GM23338 (cell line): ENCODE results near the gene SMIM13. TPM values are rescaled to one million over a fixed set of nuclear protein-coding genes. Genes with fewer than 3 reads are reported as not detected.
A peak's percentile ranks its signal among the peaks of the same experiment; 100 is the strongest.

ENCODE experiments used
- ATAC-seq: fragments of 200-7000 bp; cut with Tn5 transposase; 3 replicates; pipeline ENCODE4 v1.9.1; 2020
- DNase-seq: peaks from one replicate; pipeline ENCODE4 v3.0.0-alpha.2; 2015; ENCODE audit warnings: low spot score
- H2AFZ ChIP-seq: fragments of 200-600 bp; sonication (generic); 2 replicates; pipeline ENCODE4 v1.8.0; 2016; ENCODE audit warnings: antibody characterized with exemption, mild to moderate bottlenecking, moderate library complexity
- H3F3A ChIP-seq: fragments of 200-600 bp; sonication (generic); replicated peaks from 2 replicates; pipeline ENCODE4 v1.8.0; 2017; ENCODE audit warnings: antibody characterized with exemption, mixed run types, low read depth
- H3K27ac ChIP-seq: fragments of 200-600 bp; sonication (generic); 2 replicates; pipeline ENCODE4 v1.6.1; 2016; ENCODE audit warnings: low read depth
- H3K27me3 ChIP-seq: fragments of 200-600 bp; sonication (generic); 2 replicates; pipeline ENCODE4 v1.8.0; 2016; ENCODE audit warnings: mild to moderate bottlenecking, mixed run types, moderate library complexity; ENCODE audit not compliant: insufficient read depth
- H3K36me3 ChIP-seq: fragments of 200-600 bp; sonication (generic); 2 replicates; pipeline ENCODE4 v1.8.0; 2016; ENCODE audit warnings: mild to moderate bottlenecking; ENCODE audit not compliant: insufficient read depth
- H3K4me1 ChIP-seq: fragments of 200-600 bp; sonication (generic); 2 replicates; pipeline ENCODE4 v1.8.0; 2016; ENCODE audit warnings: mild to moderate bottlenecking, moderate library complexity; ENCODE audit not compliant: insufficient read depth
- H3K4me2 ChIP-seq: fragments of 200-600 bp; sonication (generic); 2 replicates; pipeline ENCODE4 v1.7.1; 2017; ENCODE audit warnings: mixed run types
- H3K4me3 ChIP-seq: fragments of 200-600 bp; sonication (generic); 2 replicates; pipeline ENCODE4 v1.6.1; 2016; ENCODE audit warnings: mixed run types
- H3K79me2 ChIP-seq: fragments of 200-600 bp; sonication (generic); replicated peaks from 2 replicates; pipeline ENCODE4 v1.8.0; 2017; ENCODE audit warnings: mild to moderate bottlenecking; ENCODE audit not compliant: insufficient read depth
- H3K9me2 ChIP-seq: fragments of 200-600 bp; sonication (generic); 2 replicates; pipeline ENCODE4 v1.8.0; 2017; ENCODE audit not compliant: insufficient read depth
- H4K20me1 ChIP-seq: fragments of 200-600 bp; sonication (generic); replicated peaks from 2 replicates; pipeline ENCODE4 v1.8.0; 2017; ENCODE audit warnings: mild to moderate bottlenecking; ENCODE audit not compliant: insufficient read depth
- H3K27ac Mint-ChIP-seq: 2 replicates; pipeline ENCODE4 v1.8.0; 2020; ENCODE audit warnings: inconsistent platforms, mild to moderate bottlenecking, moderate library complexity, mixed read lengths
- H3K27me3 Mint-ChIP-seq: 3 replicates; pipeline ENCODE4 v1.8.0; 2022; ENCODE audit warnings: low read depth, mild to moderate bottlenecking, moderate library complexity, mixed read lengths, inconsistent platforms; ENCODE audit not compliant: insufficient read depth, poor library complexity
- H3K36me3 Mint-ChIP-seq: 3 replicates; pipeline ENCODE4 v1.8.0; 2021; ENCODE audit warnings: low read depth, mild to moderate bottlenecking, inconsistent platforms, moderate library complexity, mixed read lengths
- H3K4me1 Mint-ChIP-seq: 3 replicates; pipeline ENCODE4 v1.8.0; 2020; ENCODE audit warnings: mild to moderate bottlenecking, inconsistent platforms, mixed read lengths
- H3K4me3 Mint-ChIP-seq: 3 replicates; pipeline ENCODE4 v1.8.0; 2021; ENCODE audit warnings: moderate library complexity, mild to moderate bottlenecking, inconsistent platforms, mixed read lengths
- H3K9me3 Mint-ChIP-seq: 3 replicates; pipeline ENCODE4 v1.8.0; 2020; ENCODE audit warnings: moderate library complexity, mild to moderate bottlenecking, inconsistent platforms, mixed read lengths
- CREB1 ChIP-seq: fragments of 250-450 bp; sonication (Bioruptor Pico); IDR thresholded peaks from 2 replicates; pipeline ENCODE4 v1.5.0; 2020; ENCODE audit warnings: low read depth, mild to moderate bottlenecking, moderate library complexity
- EZH2 ChIP-seq: fragments of 200-600 bp; sonication (generic); IDR thresholded peaks from one replicate; pipeline ENCODE4 v1.8.0; 2017; ENCODE audit warnings: antibody characterized with exemption, mild to moderate bottlenecking, low read depth; ENCODE audit not compliant: unreplicated experiment
- NANOG ChIP-seq: IDR thresholded peaks from 2 replicates; pipeline ENCODE4 v1.6.1; 2016; ENCODE audit warnings: antibody characterized with exemption, borderline replicate concordance
- POLR2AphosphoS5 ChIP-seq: IDR thresholded peaks from 2 replicates; pipeline ENCODE4 v1.6.1; 2016; ENCODE audit warnings: antibody characterized with exemption, low read depth
- STAT1 ChIP-seq: IDR thresholded peaks from one replicate; pipeline ENCODE4 v1.6.1; 2016; ENCODE audit warnings: antibody characterized with exemption; ENCODE audit not compliant: unreplicated experiment
- ZNF114 ChIP-seq: fragments of 250-450 bp; sonication (Bioruptor Pico); IDR thresholded peaks from 2 replicates; pipeline ENCODE4 v1.5.0; 2020; ENCODE audit warnings: mild to moderate bottlenecking, moderate library complexity
- polyA plus RNA-seq: library from polyadenylated mRNA; unstranded; fragments of >200 nt; fragmentation: Nextera tagmentation; extraction: Ambion mirVana; gene quantifications from 2 replicates; pipeline ENCODE4 v1.2.1, GENCODE V29; 2016
- total RNA-seq: library from RNA; depleted of rRNA; stranded (reverse); fragments of >200 nt; shearing (Covaris generic); gene quantifications from 2 replicates; pipeline ENCODE4 v1.2.3, GENCODE V29; 2014
- TF ChIP-seq, protein P1 (sequence below): IDR thresholded peaks from 2 replicates; pipeline ENCODE4 v1.6.1; 2016; ENCODE audit warnings: antibody characterized with exemption
- TF ChIP-seq, protein P2 (sequence below), 2 experiments: fragments of 200-600 bp in 1 of 2; sonication (generic) in 1 of 2; conservative IDR thresholded peaks; 2 replicates each; pipeline versions ENCODE4 v1.5.1 to v1.6.1; 2016 to 2017; ENCODE audit warnings: antibody characterized with exemption in 2 of 2, low read depth in 2 of 2, mild to moderate bottlenecking in 2 of 2, moderate library complexity in 1 of 2
- TF ChIP-seq, protein P3 (sequence below): fragments of 250-450 bp; sonication (Bioruptor Pico); IDR thresholded peaks from 2 replicates; pipeline ENCODE4 v1.5.0; 2020; ENCODE audit warnings: mild to moderate bottlenecking, moderate library complexity

SMIM13 gene
- total and polyA plus RNA-seq, 2 experiments from 2014 or later = 7.2 to 12.7 TPM

DNA sequence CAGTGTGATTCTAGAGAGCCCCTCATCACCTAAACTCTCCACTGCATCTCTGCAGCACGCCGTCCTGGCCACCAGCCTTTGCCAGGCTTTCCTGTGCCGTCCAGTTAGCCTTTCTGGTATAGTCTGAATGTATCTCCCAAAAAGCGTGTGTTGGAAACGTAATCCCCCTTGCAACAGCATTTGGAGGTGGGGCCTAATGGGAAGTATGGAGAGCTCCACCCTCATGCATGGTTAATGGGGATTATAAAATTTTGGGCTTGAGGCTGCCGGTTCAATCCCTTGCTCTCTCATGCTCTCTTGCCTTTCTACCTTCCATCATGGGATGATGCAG lies 85.4 kb downstream of the SMIM13 start (continued):
- TF ChIP-seq, protein P1, sequence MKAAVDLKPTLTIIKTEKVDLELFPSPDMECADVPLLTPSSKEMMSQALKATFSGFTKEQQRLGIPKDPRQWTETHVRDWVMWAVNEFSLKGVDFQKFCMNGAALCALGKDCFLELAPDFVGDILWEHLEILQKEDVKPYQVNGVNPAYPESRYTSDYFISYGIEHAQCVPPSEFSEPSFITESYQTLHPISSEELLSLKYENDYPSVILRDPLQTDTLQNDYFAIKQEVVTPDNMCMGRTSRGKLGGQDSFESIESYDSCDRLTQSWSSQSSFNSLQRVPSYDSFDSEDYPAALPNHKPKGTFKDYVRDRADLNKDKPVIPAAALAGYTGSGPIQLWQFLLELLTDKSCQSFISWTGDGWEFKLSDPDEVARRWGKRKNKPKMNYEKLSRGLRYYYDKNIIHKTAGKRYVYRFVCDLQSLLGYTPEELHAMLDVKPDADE = no peak
- TF ChIP-seq, protein P2, sequence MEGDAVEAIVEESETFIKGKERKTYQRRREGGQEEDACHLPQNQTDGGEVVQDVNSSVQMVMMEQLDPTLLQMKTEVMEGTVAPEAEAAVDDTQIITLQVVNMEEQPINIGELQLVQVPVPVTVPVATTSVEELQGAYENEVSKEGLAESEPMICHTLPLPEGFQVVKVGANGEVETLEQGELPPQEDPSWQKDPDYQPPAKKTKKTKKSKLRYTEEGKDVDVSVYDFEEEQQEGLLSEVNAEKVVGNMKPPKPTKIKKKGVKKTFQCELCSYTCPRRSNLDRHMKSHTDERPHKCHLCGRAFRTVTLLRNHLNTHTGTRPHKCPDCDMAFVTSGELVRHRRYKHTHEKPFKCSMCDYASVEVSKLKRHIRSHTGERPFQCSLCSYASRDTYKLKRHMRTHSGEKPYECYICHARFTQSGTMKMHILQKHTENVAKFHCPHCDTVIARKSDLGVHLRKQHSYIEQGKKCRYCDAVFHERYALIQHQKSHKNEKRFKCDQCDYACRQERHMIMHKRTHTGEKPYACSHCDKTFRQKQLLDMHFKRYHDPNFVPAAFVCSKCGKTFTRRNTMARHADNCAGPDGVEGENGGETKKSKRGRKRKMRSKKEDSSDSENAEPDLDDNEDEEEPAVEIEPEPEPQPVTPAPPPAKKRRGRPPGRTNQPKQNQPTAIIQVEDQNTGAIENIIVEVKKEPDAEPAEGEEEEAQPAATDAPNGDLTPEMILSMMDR (conservative IDR thresholded peaks at IDR 0.05; ENCODE audit: low read depth in 2 of 2) = no peak
- no peak for TF ChIP-seq POLR2AphosphoS5

DNA sequence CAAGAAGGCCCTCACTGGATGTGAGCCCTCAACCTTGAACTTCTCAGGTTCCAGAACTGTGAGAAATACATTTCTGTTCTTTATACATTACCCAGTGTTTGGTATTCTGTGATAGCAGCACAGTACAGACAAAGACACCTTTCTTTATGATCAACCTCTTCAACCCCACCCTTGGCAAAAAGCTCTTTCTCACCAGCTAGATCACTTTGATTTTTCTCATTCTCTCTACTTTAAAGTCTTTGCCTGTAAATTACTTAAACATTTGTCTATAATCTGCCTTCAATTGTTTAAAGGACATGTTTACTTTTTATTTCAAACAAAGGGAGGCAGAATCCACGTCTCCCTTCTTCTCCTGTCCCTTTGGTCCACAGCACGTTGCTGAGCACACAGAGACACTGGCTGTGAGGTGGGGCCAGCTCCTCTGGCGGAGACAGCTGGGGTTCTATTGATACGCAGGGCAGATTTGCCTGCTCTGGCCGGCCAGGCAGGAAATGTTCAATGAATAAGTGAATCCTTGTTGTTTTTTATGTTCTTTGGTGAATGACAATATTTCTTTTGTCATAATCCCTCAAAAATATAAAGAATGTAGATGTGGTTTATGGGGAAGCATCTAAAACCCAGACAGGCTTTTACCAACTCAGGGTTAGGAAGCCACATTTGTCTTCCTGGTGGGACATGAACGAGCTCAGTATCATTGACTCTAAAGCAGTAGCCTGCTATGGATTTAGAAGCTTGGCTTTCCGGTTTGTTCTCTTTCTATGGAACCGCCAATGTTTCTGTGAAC lies 86.0 kb downstream of the SMIM13 start:
- Histone ChIP-seq H3K27ac (peak overlapping the region; percentile 12; the same call in 1 of the 2 replicates), H3K9me2 (no peaks in the 10 kb centered on the region), H3K36me3 (peaks cover 5% of the 10 kb centered on the region), H4K20me1 (no peaks in the 10 kb centered on the region), H3K79me2 (no peaks in the 10 kb centered on the region), H3K27me3 (no peaks in the 10 kb centered on the region), H3K4me2 (peak overlapping the region; percentile 50), H3F3A (no peaks in the 10 kb centered on the region), H2AFZ (peak overlapping the region; percentile 0; the same call in 1 of the 2 replicates), H3K4me1 (peaks cover 16% of the 10 kb centered on the region), H3K4me3 (no peak overlapping the region)
- Mint-ChIP-seq H3K4me1 (peaks cover 15% of the 10 kb centered on the region), H3K36me3 (peaks cover 19% of the 10 kb centered on the region; the same call in 2 of the 3 replicates), H3K27ac (peak overlapping the region; percentile 63), H3K4me3 (no peak overlapping the region; the same call in 2 of the 3 replicates), H3K27me3 (peaks cover 7% of the 10 kb centered on the region), H3K9me3 (peaks cover 16% of the 10 kb centered on the region; the same call in 2 of the 3 replicates)
- ATAC-seq (peak; percentile 95), DNase-seq (peak; percentile 44)
- TF ChIP-seq CREB1 (CRISPR knock-in tag) (no peak), STAT1 (no peak), ZNF114 (no peak), EZH2 (no peak), NANOG (peak; percentile 66; the same call in 1 of the 2 replicates)
- TF ChIP-seq, protein P3, sequence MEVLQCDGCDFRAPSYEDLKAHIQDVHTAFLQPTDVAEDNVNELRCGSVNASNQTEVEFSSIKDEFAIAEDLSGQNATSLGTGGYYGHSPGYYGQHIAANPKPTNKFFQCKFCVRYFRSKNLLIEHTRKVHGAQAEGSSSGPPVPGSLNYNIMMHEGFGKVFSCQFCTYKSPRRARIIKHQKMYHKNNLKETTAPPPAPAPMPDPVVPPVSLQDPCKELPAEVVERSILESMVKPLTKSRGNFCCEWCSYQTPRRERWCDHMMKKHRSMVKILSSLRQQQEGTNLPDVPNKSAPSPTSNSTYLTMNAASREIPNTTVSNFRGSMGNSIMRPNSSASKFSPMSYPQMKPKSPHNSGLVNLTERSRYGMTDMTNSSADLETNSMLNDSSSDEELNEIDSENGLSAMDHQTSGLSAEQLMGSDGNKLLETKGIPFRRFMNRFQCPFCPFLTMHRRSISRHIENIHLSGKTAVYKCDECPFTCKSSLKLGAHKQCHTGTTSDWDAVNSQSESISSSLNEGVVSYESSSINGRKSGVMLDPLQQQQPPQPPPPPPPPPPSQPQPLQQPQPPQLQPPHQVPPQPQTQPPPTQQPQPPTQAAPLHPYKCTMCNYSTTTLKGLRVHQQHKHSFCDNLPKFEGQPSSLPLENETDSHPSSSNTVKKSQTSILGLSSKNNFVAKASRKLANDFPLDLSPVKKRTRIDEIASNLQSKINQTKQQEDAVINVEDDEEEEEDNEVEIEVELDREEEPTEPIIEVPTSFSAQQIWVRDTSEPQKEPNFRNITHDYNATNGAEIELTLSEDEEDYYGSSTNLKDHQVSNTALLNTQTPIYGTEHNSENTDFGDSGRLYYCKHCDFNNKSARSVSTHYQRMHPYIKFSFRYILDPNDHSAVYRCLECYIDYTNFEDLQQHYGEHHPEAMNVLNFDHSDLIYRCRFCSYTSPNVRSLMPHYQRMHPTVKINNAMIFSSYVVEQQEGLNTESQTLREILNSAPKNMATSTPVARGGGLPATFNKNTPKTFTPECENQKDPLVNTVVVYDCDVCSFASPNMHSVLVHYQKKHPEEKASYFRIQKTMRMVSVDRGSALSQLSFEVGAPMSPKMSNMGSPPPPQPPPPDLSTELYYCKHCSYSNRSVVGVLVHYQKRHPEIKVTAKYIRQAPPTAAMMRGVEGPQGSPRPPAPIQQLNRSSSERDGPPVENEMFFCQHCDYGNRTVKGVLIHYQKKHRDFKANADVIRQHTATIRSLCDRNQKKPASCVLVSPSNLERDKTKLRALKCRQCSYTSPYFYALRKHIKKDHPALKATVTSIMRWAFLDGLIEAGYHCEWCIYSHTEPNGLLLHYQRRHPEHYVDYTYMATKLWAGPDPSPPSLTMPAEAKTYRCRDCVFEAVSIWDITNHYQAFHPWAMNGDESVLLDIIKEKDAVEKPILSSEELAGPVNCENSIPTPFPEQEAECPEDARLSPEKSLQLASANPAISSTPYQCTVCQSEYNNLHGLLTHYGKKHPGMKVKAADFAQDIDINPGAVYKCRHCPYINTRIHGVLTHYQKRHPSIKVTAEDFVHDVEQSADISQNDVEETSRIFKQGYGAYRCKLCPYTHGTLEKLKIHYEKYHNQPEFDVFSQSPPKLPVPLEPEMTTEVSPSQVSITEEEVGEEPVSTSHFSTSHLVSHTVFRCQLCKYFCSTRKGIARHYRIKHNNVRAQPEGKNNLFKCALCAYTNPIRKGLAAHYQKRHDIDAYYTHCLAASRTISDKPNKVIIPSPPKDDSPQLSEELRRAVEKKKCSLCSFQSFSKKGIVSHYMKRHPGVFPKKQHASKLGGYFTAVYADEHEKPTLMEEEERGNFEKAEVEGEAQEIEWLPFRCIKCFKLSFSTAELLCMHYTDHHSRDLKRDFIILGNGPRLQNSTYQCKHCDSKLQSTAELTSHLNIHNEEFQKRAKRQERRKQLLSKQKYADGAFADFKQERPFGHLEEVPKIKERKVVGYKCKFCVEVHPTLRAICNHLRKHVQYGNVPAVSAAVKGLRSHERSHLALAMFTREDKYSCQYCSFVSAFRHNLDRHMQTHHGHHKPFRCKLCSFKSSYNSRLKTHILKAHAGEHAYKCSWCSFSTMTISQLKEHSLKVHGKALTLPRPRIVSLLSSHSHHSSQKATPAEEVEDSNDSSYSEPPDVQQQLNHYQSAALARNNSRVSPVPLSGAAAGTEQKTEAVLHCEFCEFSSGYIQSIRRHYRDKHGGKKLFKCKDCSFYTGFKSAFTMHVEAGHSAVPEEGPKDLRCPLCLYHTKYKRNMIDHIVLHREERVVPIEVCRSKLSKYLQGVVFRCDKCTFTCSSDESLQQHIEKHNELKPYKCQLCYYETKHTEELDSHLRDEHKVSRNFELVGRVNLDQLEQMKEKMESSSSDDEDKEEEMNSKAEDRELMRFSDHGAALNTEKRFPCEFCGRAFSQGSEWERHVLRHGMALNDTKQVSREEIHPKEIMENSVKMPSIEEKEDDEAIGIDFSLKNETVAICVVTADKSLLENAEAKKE (CRISPR knock-in tag) = peak; percentile 13; the same call in 1 of the 2 replicates
